PC-3 (cell line): ENCODE results near the gene CORO1C. TPM values are rescaled to one million over a fixed set of nuclear protein-coding genes. Genes with fewer than 3 reads are reported as not detected.

Experiments used
- ATAC-seq: fragments of 200-7000 bp; cut with Tn5 transposase; 2 replicates; pipeline ENCODE4 v1.9.1; 2020; ENCODE audit warnings: mild to moderate bottlenecking, moderate library complexity
- BruUV-seq: library from RNA; stranded (reverse); fragments of 400-500 nt; replicated peaks from 2 replicates; lab custom pipeline; 2021; lab: Mats Ljungman, UMichigan
- CTCF ChIA-PET: fragments of 300-600 bp; sonication (Branson Sonifier 250); formaldehyde crosslinking; loops from one replicate; lab custom pipeline; 2022; ENCODE audit warnings: antibody characterized with exemption; lab: Charles Lee
- POLR2A ChIA-PET: fragments of 300-600 bp; sonication (Branson Sonifier 250); formaldehyde crosslinking; loops from one replicate; lab custom pipeline; 2022; ENCODE audit warnings: antibody characterized with exemption; ENCODE audit not compliant: unreplicated experiment; lab: Charles Lee
- DNase-seq: peaks from one replicate; pipeline ENCODE4 v3.0.0-alpha.2; 2015
- H2AFZ ChIP-seq: fragments of 300-600 bp; sonication (generic); 2 replicates; pipeline ENCODE4 v1.6.0; 2016; ENCODE audit warnings: antibody characterized with exemption, low read length
- H3F3A ChIP-seq: fragments of 300-600 bp; sonication (generic); one replicate; pipeline ENCODE4 v1.6.0; 2017; ENCODE audit warnings: antibody characterized with exemption, low read length, control low read depth, mild to moderate bottlenecking; ENCODE audit not compliant: unreplicated experiment
- H3K27ac ChIP-seq: fragments of 300-600 bp; sonication (generic); 2 replicates; pipeline ENCODE4 v1.5.1; 2016; ENCODE audit warnings: mild to moderate bottlenecking, low read length
- H3K27me3 ChIP-seq: fragments of 300-600 bp; sonication (generic); 2 replicates; pipeline ENCODE4 v1.6.1; 2016; ENCODE audit warnings: low read length, mixed read lengths
- H3K36me3 ChIP-seq: fragments of 300-600 bp; sonication (generic); 2 replicates; pipeline ENCODE4 v1.6.1; 2016; ENCODE audit warnings: low read depth, mixed run types, low read length, mixed read lengths
- H3K4me1 ChIP-seq: fragments of 300-600 bp; sonication (generic); 2 replicates; pipeline ENCODE4 v1.5.1; 2016; ENCODE audit warnings: low read length; ENCODE audit not compliant: insufficient read depth
- H3K4me2 ChIP-seq: fragments of 300-600 bp; sonication (generic); 2 replicates; pipeline ENCODE4 v1.6.0; 2016; ENCODE audit warnings: low read length
- H3K4me3 ChIP-seq: fragments of 300-600 bp; sonication (generic); 2 replicates; pipeline ENCODE4 v1.5.1; 2016; ENCODE audit warnings: mild to moderate bottlenecking, low read length, mixed read lengths
- H3K79me2 ChIP-seq: fragments of 300-600 bp; sonication (generic); 2 replicates; pipeline ENCODE4 v1.6.1; 2017; ENCODE audit warnings: low read length, mixed read lengths
- H3K9ac ChIP-seq: fragments of 300-600 bp; sonication (generic); 2 replicates; pipeline ENCODE4 v1.6.0; 2016; ENCODE audit warnings: mild to moderate bottlenecking, low read length
- H3K9me2 ChIP-seq: fragments of 300-600 bp; sonication (generic); replicated peaks from 2 replicates; pipeline ENCODE4 v1.6.1; 2016; ENCODE audit warnings: mixed run types, low read length, mixed read lengths
- H3K9me3 ChIP-seq: fragments of 300-600 bp; sonication (generic); 2 replicates; pipeline ENCODE4 v1.6.1; 2016; ENCODE audit warnings: low read length, mixed read lengths
- H4K20me1 ChIP-seq: fragments of 300-600 bp; sonication (generic); 2 replicates; pipeline ENCODE4 v1.6.1; 2016; ENCODE audit warnings: low read length, mixed read lengths
- CTCF ChIP-seq: fragments of 300-600 bp; sonication (generic); conservative IDR thresholded peaks from 2 replicates; pipeline ENCODE4 v1.5.1; 2017; ENCODE audit warnings: antibody characterized with exemption, low read depth, mild to moderate bottlenecking, low read length
- EZH2 ChIP-seq: fragments of 300-600 bp; sonication (generic); IDR thresholded peaks from one replicate; pipeline ENCODE4 v1.6.1; 2017; ENCODE audit warnings: antibody characterized with exemption, mild to moderate bottlenecking, low read length; ENCODE audit not compliant: unreplicated experiment
- EZH2phosphoT487 ChIP-seq: fragments of 300-600 bp; sonication (generic); IDR thresholded peaks from 2 replicates; pipeline ENCODE4 v1.6.1; 2018; ENCODE audit warnings: mild to moderate bottlenecking, antibody characterized with exemption, low read length, borderline replicate concordance
- intact Hi-C: fragments of 100-400 bp; cut with micrococcal nuclease; formaldehyde crosslinking; loops from 2 replicates; pipeline ENCODE4 v1.9.0; 2023
- total RNA-seq: library from RNA; depleted of rRNA; stranded (reverse); fragments of >200 nt; gene quantifications from 2 replicates; pipeline ENCODE4 v1.2.3, GENCODE V29; 2014

CORO1C gene
- total RNA-seq, 1 experiment from 2014 or later: 179 TPM

DNA sequence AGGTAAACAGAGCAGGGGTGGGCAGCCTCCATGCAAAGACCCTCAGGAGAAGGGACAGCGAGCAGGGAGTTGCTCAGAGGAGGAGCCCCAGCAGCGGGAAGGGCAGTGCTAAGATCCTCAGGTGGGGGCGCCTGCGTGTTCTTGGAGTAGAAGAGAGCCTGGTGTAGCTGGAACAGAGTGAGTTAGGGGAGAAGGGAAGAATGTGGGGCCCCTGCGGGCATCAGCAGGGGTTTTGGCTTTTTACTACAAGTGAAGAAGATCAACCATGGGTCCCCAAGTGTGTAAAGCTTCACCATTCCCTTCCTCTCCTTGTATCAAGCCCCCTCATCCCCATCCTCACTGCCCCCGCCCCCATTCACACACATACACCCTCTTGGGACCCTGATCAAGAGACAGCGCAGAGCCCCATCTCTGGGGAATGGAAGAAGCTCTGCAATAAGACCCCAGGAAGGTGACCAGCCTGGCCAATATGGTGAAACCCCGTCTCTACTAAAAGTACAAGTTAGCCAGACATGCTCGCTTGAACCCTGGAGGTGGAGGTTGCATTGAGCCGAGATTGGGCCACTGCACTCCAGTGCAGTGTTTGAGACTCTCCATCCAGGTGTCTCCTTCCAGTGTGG is 123.2 kb downstream of the CORO1C start:
- Histone ChIP-seq H3K9me3 (no peaks in the 10 kb centered on the region), H3K9me2 (no peaks in the 10 kb centered on the region), H3K4me1 (peaks cover 16% of the 10 kb centered on the region), H3K79me2 (no peaks in the 10 kb centered on the region), H3K4me3 (no peak overlapping the region), H2AFZ (no peak overlapping the region), H3K9ac (no peak overlapping the region), H3K27ac (no peak overlapping the region), H3K4me2 (no peak overlapping the region), H4K20me1 (no peaks in the 10 kb centered on the region), H3K27me3 (no peaks in the 10 kb centered on the region), H3K36me3 (no peaks in the 10 kb centered on the region), H3F3A (no peaks in the 10 kb centered on the region)
- intact Hi-C loops: no loop called here
- no TSS peak for BruUV-seq
- DNase-seq: no peak
- TF ChIP-seq CTCF: no peak
- TF ChIP-seq EZH2phosphoT487: no peak
- no peak for TF ChIP-seq EZH2
- ChIA-PET CTCF (no interaction called here), POLR2A (no interaction called here)
- ATAC-seq: no peak

- H3K36me3 ChIP-seq: no peaks in the 10 kb centered on the region
- no peaks in the 10 kb centered on the region for H3F3A ChIP-seq
- H3K4me3 ChIP-seq: no peak overlapping the region
- no peaks in the 10 kb centered on the region for H4K20me1 ChIP-seq
- H3K9me2 ChIP-seq: no peaks in the 10 kb centered on the region
- H2AFZ ChIP-seq: no peak overlapping the region
- H3K27ac ChIP-seq: no peak overlapping the region
- H3K9me3 ChIP-seq: no peaks in the 10 kb centered on the region
- ChIA-PET CTCF (no interaction called here), POLR2A (no interaction called here)
- peaks cover under 1% of the 10 kb centered on the region; the same call in 1 of the 2 replicates for H3K4me1 ChIP-seq
- ATAC-seq (no peak), DNase-seq (no peak)
- no peaks in the 10 kb centered on the region for H3K79me2 ChIP-seq
- H3K9ac ChIP-seq: no peak overlapping the region
- BruUV-seq: no TSS peak
- intact Hi-C loops: no loop called here
- H3K27me3 ChIP-seq: no peaks in the 10 kb centered on the region
- TF ChIP-seq EZH2phosphoT487 (no peak), CTCF (no peak), EZH2 (no peak)
- H3K4me2 ChIP-seq: no peak overlapping the region
These were observed 124.8 kb downstream of the CORO1C start for GRCh38 chr12:108606492-108606891.

GRCh38 chr12:108605690-108606406 is 125.5 kb downstream of the CORO1C start:
- H4K20me1 ChIP-seq: no peaks in the 10 kb centered on the region
- TF ChIP-seq EZH2 (no peak), CTCF (no peak), EZH2phosphoT487 (no peak)
- H2AFZ ChIP-seq: no peak overlapping the region
- no peak for DNase-seq
- no peak overlapping the region for H3K27ac ChIP-seq
- POLR2A ChIA-PET: no interaction called here
- intact Hi-C loops: no loop called here
- H3K27me3 ChIP-seq: no peaks in the 10 kb centered on the region
- H3K4me3 ChIP-seq: no peak overlapping the region
- H3K4me1 ChIP-seq: no peaks in the 10 kb centered on the region
- no peaks in the 10 kb centered on the region for H3K9me2 ChIP-seq
- no peaks in the 10 kb centered on the region for H3K79me2 ChIP-seq
- H3F3A ChIP-seq: no peaks in the 10 kb centered on the region
- H3K4me2 ChIP-seq: no peak overlapping the region
- no TSS peak for BruUV-seq
- H3K9me3 ChIP-seq: no peaks in the 10 kb centered on the region
- ATAC-seq: no peak
- H3K36me3 ChIP-seq: no peaks in the 10 kb centered on the region
- CTCF ChIA-PET: no interaction called here
- no peak overlapping the region for H3K9ac ChIP-seq
